ENCODE results near the gene ACKR2.

The ACKR2 gene

GRCh38 chr3:42809202-42809601, at the start of gene ACKR2:
TSS of gene ACKR2 (plus strand) at chr3:42809445. CDS start at chr3:42864503, 55,058 bp downstream.
- DNase-seq = no peak

- DNase-seq = no peak
Observed at GRCh38 chr3:42762046-42762724, 47.1 kb upstream of the ACKR2 start.

- DNase-seq = no peak
Observed at GRCh38 chr3:42763021-42763420, 46.2 kb upstream of the ACKR2 start.

- no peak for DNase-seq
Observed at GRCh38 chr3:42764115-42764514, 45.1 kb upstream of the ACKR2 start.

GRCh38 chr3:42764561-42765295, 44.5 kb upstream of the ACKR2 start:
- no peak for DNase-seq

GRCh38 chr3:42769477-42770131, 39.6 kb upstream of the ACKR2 start:
- DNase-seq = no peak

GRCh38 chr3:42771271-42771670, 38.0 kb upstream of the ACKR2 start:
- DNase-seq = no peak

- DNase-seq = peak; percentile 95
Observed at GRCh38 chr3:42772670-42773408, 36.4 kb upstream of the ACKR2 start, which contains the start of gene CCDC13. TSS of gene CCDC13 (minus strand) at chr3:42773253. CDS start at chr3:42758345, 14,908 bp downstream.

GRCh38 chr3:42773409-42773751, 35.9 kb upstream of the ACKR2 start:
- DNase-seq = no peak

- no peak for DNase-seq
Observed at GRCh38 chr3:42778644-42779043, 30.6 kb upstream of the ACKR2 start.

- no peak for DNase-seq
Observed at GRCh38 chr3:42780398-42780797, 28.8 kb upstream of the ACKR2 start.

- DNase-seq = no peak
Observed at GRCh38 chr3:42780892-42781700, 28.1 kb upstream of the ACKR2 start.

GRCh38 chr3:42786212-42786611, 23.0 kb upstream of the ACKR2 start:
- no peak for DNase-seq

- DNase-seq = no peak
Observed at GRCh38 chr3:42786631-42787030, 22.6 kb upstream of the ACKR2 start.

- no peak for DNase-seq
Observed at GRCh38 chr3:42790714-42791229, 18.5 kb upstream of the ACKR2 start.

GRCh38 chr3:42795621-42796181, 13.5 kb upstream of the ACKR2 start:
- DNase-seq = no peak

GRCh38 chr3:42796332-42796885, 12.8 kb upstream of the ACKR2 start:
- no peak for DNase-seq

GRCh38 chr3:42799376-42799775, 9.9 kb upstream of the ACKR2 start:
- no peak for DNase-seq

- no peak for DNase-seq
Observed at GRCh38 chr3:42800251-42800650, 9.0 kb upstream of the ACKR2 start.

- DNase-seq = no peak
Observed at GRCh38 chr3:42801048-42801620, 8.1 kb upstream of the ACKR2 start.

GRCh38 chr3:42801784-42802183, 7.5 kb upstream of the ACKR2 start:
- DNase-seq = no peak
